H1 (cell line): Measurements from ENCODE around the gene ST8SIA2. TPM values are rescaled to one million over a fixed set of nuclear protein-coding genes. Genes with fewer than 3 reads are reported as not detected.
A peak's percentile ranks its signal among the peaks of the same experiment; 100 is the strongest.

Experiments
- ASH2L ChIP-seq: fragments of 200-600, 300-600 bp; sonication (generic); IDR thresholded peaks from one replicate; pipeline ENCODE4 v1.7.1; 2017; ENCODE audit warnings: low read length
- BACH1 ChIP-seq: IDR thresholded peaks from 2 replicates; pipeline ENCODE4 v1.6.1; 2012; ENCODE audit warnings: low read length, improper control_type of control experiment
- CHD2 ChIP-seq: IDR thresholded peaks from 2 replicates; pipeline ENCODE4 v1.6.1; 2012; ENCODE audit warnings: low read length, improper control_type of control experiment
- GABPA ChIP-seq: IDR thresholded peaks from 2 replicates; pipeline ENCODE4 v1.6.1; 2011; ENCODE audit warnings: mild to moderate bottlenecking, low read length, moderate library complexity, borderline replicate concordance; ENCODE audit not compliant: insufficient read depth
- HDAC6 ChIP-seq: IDR thresholded peaks from one replicate; pipeline ENCODE4 v1.7.1; 2012; ENCODE audit warnings: low read depth, mild to moderate bottlenecking, inconsistent platforms, low read length, moderate library complexity
- JUN ChIP-seq: IDR thresholded peaks from 2 replicates; pipeline ENCODE4 v1.6.1; 2011; ENCODE audit warnings: low read depth, mild to moderate bottlenecking, improper control_type of control experiment, low read length
- JUND ChIP-seq: IDR thresholded peaks from 2 replicates; pipeline ENCODE4 v1.6.1; 2011; ENCODE audit warnings: mild to moderate bottlenecking, improper control_type of control experiment, low read length
- KDM4A ChIP-seq: IDR thresholded peaks from one replicate; pipeline ENCODE4 v1.7.1; 2012; ENCODE audit warnings: low read depth, mild to moderate bottlenecking, moderate library complexity, low read length, inconsistent platforms; ENCODE audit not compliant: severe bottlenecking
- MAFK ChIP-seq: IDR thresholded peaks from 2 replicates; pipeline ENCODE4 v1.6.1; 2012; ENCODE audit warnings: low read depth, mild to moderate bottlenecking, improper control_type of control experiment, low read length
- MAX ChIP-seq: IDR thresholded peaks from 2 replicates; pipeline ENCODE4 v1.6.1; 2012; ENCODE audit warnings: inconsistent platforms
- NANOG ChIP-seq: IDR thresholded peaks from 2 replicates; pipeline ENCODE4 v1.6.1; 2011; ENCODE audit warnings: low read length, low read depth, mild to moderate bottlenecking, inconsistent platforms; ENCODE audit not compliant: insufficient read depth, poor library complexity, severe bottlenecking
- NRF1 ChIP-seq: IDR thresholded peaks from 2 replicates; pipeline ENCODE4 v1.6.1; 2011; ENCODE audit warnings: mild to moderate bottlenecking, low read depth, low read length, improper control_type of control experiment
- POU5F1 ChIP-seq: IDR thresholded peaks from 2 replicates; pipeline ENCODE4 v1.6.1; 2011; ENCODE audit warnings: low read depth, mild to moderate bottlenecking, low read length, moderate library complexity
- RAD21 ChIP-seq, 2 experiments: IDR thresholded peaks in 1 of 2; conservative IDR thresholded peaks in 1 of 2; 2 replicates each; pipeline ENCODE4 v1.6.1; 2011; ENCODE audit warnings: low read depth in 2 of 2, low read length in 2 of 2, improper control_type of control experiment in 1 of 2, inconsistent platforms in 1 of 2, mild to moderate bottlenecking in 1 of 2, moderate library complexity in 1 of 2
- RNF2 ChIP-seq: fragments of 200-900, 300-1000 bp; sonication (generic); IDR thresholded peaks from 2 replicates; pipeline ENCODE4 v1.7.1; 2016; ENCODE audit warnings: borderline replicate concordance, low read depth, mild to moderate bottlenecking, antibody characterized with exemption, low read length; ENCODE audit not compliant: poor library complexity, severe bottlenecking; ENCODE audit errors: missing control alignments
- SAP30 ChIP-seq: fragments of 300-600 bp; sonication (generic); IDR thresholded peaks from 2 replicates; pipeline ENCODE4 v1.7.1; 2012; ENCODE audit warnings: low read length, moderate library complexity, mild to moderate bottlenecking, inconsistent platforms; ENCODE audit not compliant: insufficient read depth, insufficient replicate concordance
- TAF7 ChIP-seq: optimal IDR thresholded peaks from 2 replicates; pipeline ENCODE3; 2011; ENCODE audit warnings: low read depth, mild to moderate bottlenecking, inconsistent platforms, low read length, moderate library complexity, borderline replicate concordance
- TBP ChIP-seq: IDR thresholded peaks from 2 replicates; pipeline ENCODE4 v1.6.1; 2011; ENCODE audit warnings: low read depth, low read length, improper control_type of control experiment
- TCF12 ChIP-seq: IDR thresholded peaks from 2 replicates; pipeline ENCODE4 v1.6.1; 2011; ENCODE audit warnings: low read depth, mild to moderate bottlenecking, low read length
- TEAD4 ChIP-seq: IDR thresholded peaks from 2 replicates; pipeline ENCODE4 v1.6.1; 2012; ENCODE audit warnings: low read depth, low read length, inconsistent platforms, mixed read lengths
- polyA plus RNA-seq, 7 experiments: library from polyadenylated mRNA; depleted of rRNA in 3 of 7; stranded (reverse) in 5 of 7; unstranded in 2 of 7; fragments of >200 nt in 5 of 7; fragments of 200-250 nt in 2 of 7; gene quantifications; 1 replicate in 5 of 7; 2 replicates in 1 of 7; 4 replicates in 1 of 7; pipeline versions ENCODE4 v1.2.1 to v1.2.3, GENCODE V29; 2011 to 2013; ENCODE audit warnings: missing spikeins in 2 of 7, mixed read lengths in 2 of 7
- total RNA-seq: library from RNA; stranded (reverse); fragmentation: NEBNext Ultra II Directional; extraction: Animal tissue kit (Norgen Biotek cat#: 25700); gene quantifications from 2 replicates; pipeline ENCODE4 v1.2.1, GENCODE V29; 2021

The ST8SIA2 gene
- total and polyA plus RNA-seq, 2 of the 8 experiments (the other 6 are each of a cell fraction or from before 2014, with no cell fraction given): 3.0 to 4.5 TPM

- no peak for TF ChIP-seq GABPA
- TF ChIP-seq NANOG: no peak
- TF ChIP-seq TCF12: no peak
- 0 out of 2 replicates have a peak, but pooled peaks have one; percentile 23 for TF ChIP-seq MAX
- no peak for TF ChIP-seq BACH1
- TF ChIP-seq TAF7: no peak
- no peak for TF ChIP-seq JUN
- TF ChIP-seq SAP30: no peak
- peak; percentile 54 for TF ChIP-seq ASH2L
- TF ChIP-seq RAD21 (IDR thresholded peaks at IDR 0.05 in 1 of 2, conservative IDR thresholded peaks at IDR 0.05 in 1 of 2; ENCODE audit: low read depth in 2 of 2, low read length in 2 of 2): peak in 1 of 2 experiments; percentile 5; a peak in 1 of 4 replicates
- peak; percentile 87 for TF ChIP-seq KDM4A
- no peak for TF ChIP-seq NRF1
- no peak for TF ChIP-seq HDAC6
- no peak for TF ChIP-seq CHD2
- TF ChIP-seq TEAD4: peak; percentile 17; the same call in 1 of the 2 replicates
- TF ChIP-seq POU5F1: no peak
- no peak for TF ChIP-seq MAFK
- TF ChIP-seq JUND: no peak
- TF ChIP-seq TBP: no peak
- TF ChIP-seq RNF2: no peak
These were observed 822 bp downstream of the ST8SIA2 start (continued) for GRCh38 chr15:92394309-92395097.
